ENCODE measurements around the gene NME7.
"Not testable (repeated sequence)": the region's sequence is repeated elsewhere in the genome, so short reads cannot be mapped to it uniquely, and the experiment has no call there.

Gene NME7

GRCh38 chr1:169340882-169341281 is 26.7 kb downstream of the NME7 start:
- FAIRE-seq, result no peak

DNA sequence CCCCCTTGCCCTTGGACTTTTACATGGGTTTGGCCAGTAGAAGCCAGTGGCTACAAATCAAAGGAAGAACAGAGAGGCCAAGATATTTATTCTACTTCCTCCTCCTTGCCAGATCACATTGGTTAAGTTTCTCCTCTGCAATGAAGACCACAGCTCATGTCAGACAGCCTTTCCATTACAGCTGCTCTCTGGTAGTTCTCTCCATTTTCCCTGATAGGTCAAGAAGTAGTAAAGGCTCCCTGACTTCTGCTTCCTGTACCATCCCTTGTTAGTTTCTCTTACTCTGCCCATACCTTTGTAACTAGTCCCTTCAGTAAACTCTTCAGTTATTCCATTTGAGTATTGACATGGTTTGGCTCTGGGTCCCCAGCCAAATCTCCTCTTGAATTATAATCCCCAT is 27.8 kb downstream of the NME7 start:
- FAIRE-seq, result no peak

DNA sequence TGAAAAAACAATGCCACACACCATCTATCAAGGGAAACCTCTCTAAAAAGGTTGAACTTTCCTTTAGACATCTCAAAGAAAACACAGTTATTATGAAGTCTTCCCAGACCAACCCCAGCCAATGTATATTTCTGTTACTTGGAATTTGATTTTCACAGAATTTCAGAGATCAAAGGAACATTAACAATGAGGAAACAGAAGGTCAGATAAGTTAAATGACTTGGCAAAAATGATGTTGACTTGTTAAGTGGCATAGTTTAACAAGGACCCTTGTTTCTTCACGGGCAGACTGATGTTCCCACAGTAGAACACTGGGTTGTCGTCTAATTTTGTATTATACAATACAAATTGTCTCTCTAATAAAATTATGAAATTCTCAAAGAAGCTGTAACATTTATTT is 29.0 kb downstream of the NME7 start:
- no peak for FAIRE-seq

DNA sequence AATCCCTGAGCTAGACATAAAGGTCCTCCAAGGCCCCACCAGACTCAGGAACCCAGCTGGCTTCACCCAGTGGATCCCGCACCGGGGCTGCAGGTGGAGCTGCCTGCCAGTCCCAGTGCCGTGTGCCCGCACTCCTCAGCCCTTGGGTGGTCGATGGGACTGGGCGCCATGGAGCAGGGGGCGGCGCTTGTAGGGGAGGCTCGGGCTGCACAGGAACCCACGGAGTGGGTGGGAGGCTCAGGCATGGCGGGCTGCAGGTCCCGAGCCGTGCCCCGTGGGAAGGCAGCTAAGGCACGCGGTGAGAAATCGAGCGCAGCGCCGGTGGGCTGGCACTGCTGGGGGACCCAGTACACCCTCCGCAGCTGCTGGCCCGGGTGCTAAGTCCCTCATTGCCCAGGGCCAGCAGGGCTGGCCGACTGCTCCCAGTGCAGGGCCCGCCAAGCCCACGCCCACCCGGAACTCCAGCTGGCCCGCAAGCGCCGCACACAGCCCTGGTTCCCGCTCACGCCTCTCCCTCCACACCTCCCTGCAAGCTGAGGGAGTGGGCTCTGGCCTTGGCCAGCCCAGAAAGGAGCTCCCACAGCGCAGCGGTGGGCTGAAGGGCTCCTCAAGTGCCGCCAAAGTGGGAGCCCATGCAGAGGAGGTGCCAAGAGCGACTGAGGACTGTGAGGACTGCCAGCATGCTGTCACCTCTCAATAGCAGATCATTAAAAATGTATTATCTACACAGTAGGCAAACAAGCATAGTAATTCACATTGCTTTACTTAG is 30.5 kb downstream of the NME7 start:
- not testable (repeated sequence) for FAIRE-seq

GRCh38 chr1:169334727-169335126 is 32.9 kb downstream of the NME7 start:
- FAIRE-seq, result not testable (repeated sequence)

- no peak for FAIRE-seq
Observed at GRCh38 chr1:169330927-169331326, 36.7 kb downstream of the NME7 start.

GRCh38 chr1:169329383-169329782 is 38.2 kb downstream of the NME7 start:
- no peak for FAIRE-seq

GRCh38 chr1:169327875-169328274 is 39.7 kb downstream of the NME7 start:
- FAIRE-seq, result no peak

DNA sequence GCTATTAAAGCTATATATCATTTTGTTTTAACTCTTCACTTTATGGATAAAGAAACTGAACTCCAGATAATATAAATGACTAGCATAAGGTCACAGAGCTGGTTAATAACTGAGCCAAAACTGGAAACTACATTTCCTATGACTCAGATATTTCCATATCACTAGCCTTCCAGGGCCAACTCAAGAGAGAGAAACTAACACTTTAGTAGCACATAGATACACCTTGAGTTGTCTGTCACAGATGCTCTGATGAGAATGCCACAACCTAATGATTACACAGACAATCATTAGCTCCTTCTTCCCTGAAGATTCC is 40.7 kb downstream of the NME7 start:
- FAIRE-seq, result no peak

DNA sequence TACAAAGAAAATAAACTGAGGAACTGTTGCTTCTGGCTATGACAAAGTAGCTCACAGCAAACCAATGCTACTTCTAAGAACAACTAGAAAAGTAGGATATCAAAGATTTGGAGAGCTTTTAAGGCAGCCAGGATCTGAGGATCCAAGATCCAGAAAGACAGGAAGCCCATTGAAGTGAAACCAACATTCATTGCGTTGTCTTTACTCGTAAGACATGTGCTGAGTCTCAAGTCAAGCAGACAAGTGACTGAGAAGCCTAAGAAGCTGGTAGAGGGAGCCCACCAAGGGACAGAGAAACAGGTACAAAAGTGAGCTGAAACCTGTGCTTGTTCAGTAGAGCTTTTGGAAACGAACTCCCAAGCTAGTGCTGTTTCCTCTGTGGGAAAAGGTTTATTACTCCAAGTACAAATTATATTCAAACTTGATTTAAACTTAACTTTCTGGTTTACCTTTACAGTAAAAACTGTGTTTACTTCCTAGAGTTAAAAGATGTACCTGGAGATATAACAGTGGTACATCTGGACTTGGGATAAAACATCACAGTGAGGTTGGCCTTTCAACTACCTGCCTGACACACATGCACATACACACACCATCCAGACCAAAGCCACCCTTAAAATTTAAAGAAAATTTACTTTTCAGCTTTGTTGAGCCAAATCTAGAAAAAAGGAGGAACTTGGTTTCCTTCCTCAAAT is 41.2 kb downstream of the NME7 start:
- FAIRE-seq, result no peak

DNA sequence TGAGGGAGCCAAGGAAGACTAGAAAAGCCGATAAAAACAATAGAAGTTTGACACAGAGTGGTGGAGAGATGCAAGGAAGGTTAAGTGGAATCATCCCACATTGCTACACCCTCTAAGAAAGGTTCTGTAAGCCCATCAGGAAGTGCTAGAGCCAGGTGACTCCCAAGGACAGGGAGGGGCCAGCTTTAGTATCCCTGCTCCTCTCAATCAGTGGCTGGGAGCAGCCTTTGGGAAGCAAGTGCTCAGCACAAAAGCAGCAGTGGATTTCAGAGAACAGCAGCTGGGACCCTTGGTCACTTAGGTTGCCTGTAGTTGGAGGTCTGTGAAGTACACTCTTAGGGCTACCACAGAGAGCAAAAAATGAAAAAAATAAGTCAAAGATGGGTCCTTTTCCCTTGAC is 42.5 kb downstream of the NME7 start:
- FAIRE-seq, result no peak

- no peak for FAIRE-seq
Observed at GRCh38 chr1:169322138-169322537, 45.5 kb downstream of the NME7 start.

DNA sequence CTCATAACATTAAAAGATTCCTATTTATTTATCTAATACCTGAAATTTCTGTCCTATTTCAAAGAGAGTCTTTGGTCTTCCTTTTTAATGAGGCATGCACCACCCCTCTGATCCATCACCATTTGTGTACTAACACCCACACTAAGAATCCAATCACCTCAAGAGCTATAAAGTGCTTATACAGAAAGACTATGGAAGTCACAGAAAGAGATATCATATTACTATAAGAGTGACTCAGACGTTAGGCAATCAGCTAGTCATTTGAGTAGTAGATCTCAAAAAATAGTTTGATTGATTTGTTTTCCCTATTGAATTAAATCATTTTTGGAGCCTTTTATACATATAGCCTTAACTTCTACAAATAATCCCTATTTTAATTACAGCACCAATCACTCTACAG is 46.1 kb downstream of the NME7 start:
- no peak for FAIRE-seq

DNA sequence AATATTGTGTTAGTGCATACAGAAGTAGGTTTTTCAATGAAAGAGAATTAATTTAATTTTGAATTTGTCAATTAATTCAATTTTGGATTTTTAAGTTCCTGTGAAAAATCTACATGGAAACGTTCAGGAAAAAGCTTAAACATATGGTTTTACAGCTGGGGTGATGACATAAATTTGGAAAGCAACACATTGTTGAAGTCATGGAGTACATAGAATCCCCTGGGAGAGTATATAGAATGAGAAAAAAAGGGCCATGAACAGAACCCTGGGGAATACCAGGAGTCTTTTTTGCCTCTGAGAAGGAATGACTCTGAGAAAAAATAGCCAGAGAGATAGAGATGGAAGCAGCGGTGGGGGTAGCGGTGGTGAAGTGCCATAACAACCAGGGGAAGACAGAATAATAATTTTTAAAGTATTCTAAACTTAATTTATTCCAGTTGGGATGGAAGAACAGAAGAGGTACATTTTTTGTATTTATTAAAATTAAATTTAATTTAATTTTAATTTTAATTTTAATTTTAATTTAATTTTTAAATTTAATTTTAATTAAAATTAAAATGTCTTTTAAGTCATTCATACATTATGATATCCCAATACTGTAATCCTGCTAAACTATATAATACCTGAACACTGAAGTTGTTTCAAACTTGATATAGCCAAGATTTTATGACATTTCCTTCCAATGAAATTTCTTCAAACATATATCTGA is 48.9 kb downstream of the NME7 start:
- FAIRE-seq, result peak; percentile 92

GRCh38 chr1:169316556-169316955 is 51.0 kb downstream of the NME7 start:
- FAIRE-seq, result no peak

DNA sequence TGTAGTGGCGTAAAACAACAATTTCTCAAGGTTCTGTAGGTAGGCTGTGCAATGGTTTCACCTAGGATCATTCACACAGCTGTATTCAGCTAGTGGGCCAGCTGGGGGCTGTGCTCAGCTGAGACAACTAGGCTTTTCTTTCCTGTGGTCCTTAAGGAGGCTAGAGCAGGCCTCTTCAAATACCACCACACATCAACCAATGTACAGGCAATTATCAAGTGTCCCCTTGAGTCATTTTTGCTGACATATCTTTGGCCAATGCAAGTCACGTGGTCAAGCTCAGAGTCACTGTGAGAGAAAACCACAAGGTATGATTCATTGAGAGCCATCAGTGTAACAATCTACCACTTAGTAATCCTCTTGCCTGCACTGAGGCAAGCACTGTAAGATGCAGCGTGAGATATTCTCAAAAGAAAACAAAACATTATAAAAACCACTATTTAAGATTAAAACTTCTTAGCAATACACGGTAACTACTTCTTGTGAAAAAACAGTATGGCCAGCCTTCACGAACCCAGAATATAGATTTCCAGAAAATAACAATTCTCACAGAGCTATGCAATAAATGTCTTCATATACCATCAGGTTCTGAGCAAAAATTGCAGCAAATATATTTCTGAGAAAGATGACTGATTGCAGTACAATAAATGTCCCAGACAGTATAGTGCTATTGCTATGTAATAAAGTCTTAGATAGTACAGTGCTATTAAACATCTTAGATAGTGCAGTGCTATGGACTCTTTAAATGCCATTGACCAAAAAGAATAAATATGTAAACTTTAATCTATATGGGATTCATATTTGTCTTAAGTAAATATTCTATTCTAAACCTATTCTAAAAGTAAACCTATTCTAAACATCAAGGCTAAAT is 55.3 kb downstream of the NME7 start:
- FAIRE-seq, result no peak

- FAIRE-seq, result no peak
Observed at GRCh38 chr1:169309178-169310166, 58.1 kb downstream of the NME7 start.

DNA sequence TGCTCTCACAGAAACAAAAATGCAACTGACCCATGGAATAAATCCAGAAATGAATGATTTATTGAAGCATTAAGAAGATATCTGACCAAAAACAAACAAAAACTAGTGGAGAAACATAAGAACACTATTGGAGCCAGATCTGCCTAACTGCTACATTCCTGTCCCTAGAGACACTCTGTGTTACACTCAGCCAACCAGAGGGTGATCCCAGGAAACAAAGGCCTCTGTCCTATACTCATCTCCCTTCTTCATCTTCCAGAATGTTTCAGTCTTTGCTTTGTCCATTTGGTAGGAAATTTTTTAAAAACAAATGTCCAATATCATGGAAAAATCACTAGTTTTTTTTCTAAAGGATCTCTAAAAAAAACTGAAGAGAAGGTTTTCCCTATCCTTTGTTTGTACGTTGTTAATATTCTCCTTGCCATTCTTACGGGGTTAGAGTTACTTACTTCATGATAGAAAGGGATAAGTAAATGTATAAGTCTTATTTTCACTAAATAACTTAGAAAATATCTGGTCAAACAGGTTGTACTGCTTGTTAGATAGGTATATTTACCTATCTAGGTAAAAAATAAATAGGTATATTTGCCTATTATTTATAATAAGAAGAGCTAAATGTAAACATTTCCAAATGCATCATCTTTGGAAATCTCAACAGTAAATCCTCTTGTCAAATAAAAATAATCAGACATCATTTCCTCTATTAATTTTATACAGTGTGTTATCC is 59.1 kb downstream of the NME7 start:
- FAIRE-seq, result no peak

DNA sequence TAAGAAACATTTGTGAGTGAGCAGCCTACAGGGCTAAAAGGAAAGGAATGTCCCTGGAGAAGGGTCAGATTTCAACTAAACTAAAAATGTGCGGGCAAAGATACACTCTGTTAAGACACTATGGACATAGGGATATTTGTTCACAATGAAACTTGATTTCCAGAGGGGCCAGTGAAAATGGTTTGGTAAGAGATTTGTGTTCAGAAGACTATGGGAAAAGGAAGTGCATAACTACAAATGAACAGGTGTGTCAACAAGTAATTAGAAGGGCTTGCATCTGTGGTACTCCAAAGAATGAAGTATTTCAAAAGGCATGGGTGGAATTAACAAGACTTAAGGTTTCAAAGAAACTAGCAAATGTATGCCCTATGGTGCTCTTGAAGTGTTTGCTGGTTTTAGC is 60.4 kb downstream of the NME7 start:
- FAIRE-seq, result no peak

DNA sequence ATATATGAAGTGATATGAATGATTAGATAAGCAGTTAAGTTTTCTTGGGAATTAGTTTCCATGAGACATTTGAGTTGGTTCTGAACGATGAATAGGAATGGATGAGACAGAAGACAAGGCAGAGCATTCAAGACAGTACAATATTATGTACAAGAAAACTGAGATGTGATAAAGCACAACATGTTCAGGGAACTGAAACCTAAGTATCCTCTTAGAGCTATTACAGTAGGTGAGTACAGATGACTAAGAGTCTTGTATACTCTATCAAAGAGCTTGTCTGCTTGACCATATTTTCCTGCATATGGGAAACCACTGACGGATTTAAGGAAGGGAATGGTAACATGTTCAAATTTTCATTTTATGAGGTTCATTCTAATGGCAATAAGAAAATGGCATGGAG is 61.6 kb downstream of the NME7 start:
- FAIRE-seq, result no peak

DNA sequence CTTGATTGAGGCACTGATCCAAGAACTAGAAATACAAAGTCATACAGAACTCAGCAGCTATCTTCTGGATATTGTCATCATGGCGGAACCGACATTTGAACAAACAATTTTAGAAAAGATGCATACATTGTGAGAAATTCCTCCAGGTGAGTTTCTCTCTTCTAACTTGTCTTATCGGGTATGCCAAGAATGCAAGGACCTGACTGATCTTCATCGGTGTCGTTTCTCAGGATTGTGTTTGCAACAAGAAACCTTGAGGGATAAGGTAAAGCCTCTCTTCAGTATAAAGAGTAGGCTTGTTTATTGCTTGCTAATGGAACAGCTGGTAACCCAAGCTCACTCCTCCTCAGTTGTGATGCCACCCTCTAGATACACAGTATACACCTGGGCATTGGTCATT is 62.2 kb downstream of the NME7 start:
- no peak for FAIRE-seq
